Heart right ventricle (tissue), 16 donors: ENCODE results near the gene ANKMY2. TPM values are rescaled to one million over a fixed set of nuclear protein-coding genes. Genes with fewer than 3 reads are reported as not detected.

Experiments
- ATAC-seq, 8 donors: fragments of 200-7000 bp; cut with Tn5 transposase; one replicate each; pipeline ENCODE4 v1.9.1; 2020; ENCODE audit warnings: mild to moderate bottlenecking in 8 of 8, moderate library complexity in 8 of 8, moderate number of reproducible peaks in 1 of 8
- DNase-seq, 2 donors: peaks; one replicate each; pipeline ENCODE4 v3.0.0-alpha.2; 2020
- H3K27ac ChIP-seq, 10 donors: fragments of 200-600 bp; sonication (generic) in 2 of 10; one replicate each; pipeline versions ENCODE4 v1.5.0 to v1.8.0; 2020 to 2022; ENCODE audit warnings: mild to moderate bottlenecking in 3 of 10
- H3K27me3 ChIP-seq, 7 donors: fragments of 200-600 bp; one replicate each; pipeline ENCODE4 v1.8.0; 2021 to 2022; ENCODE audit warnings: mild to moderate bottlenecking in 2 of 7
- H3K36me3 ChIP-seq, 9 donors: fragments of 200-600 bp; sonication (generic) in 1 of 9; one replicate each; pipeline versions ENCODE4 v1.5.0 to v1.8.0; 2020 to 2022; ENCODE audit warnings: mild to moderate bottlenecking in 2 of 9
- H3K4me1 ChIP-seq, 9 donors: fragments of 200-600 bp; sonication (generic) in 1 of 9; one replicate each; pipeline versions ENCODE4 v1.5.0 to v1.8.0; 2020 to 2022; ENCODE audit warnings: mild to moderate bottlenecking in 4 of 9
- H3K4me3 ChIP-seq, 10 donors: fragments of 200-600 bp; sonication (generic) in 2 of 10; one replicate each; pipeline versions ENCODE4 v1.5.0 to v1.8.0; 2020 to 2022; ENCODE audit warnings: mild to moderate bottlenecking in 7 of 10, moderate library complexity in 2 of 10
- H3K9me3 ChIP-seq, 11 donors: fragments of 200-600 bp in 10 of 11; sonication (generic) in 2 of 11; one replicate each; pipeline versions ENCODE4 v1.5.0 to v1.8.0; 2013 to 2022; ENCODE audit warnings: mild to moderate bottlenecking in 2 of 11, control low read depth in 1 of 11, moderate library complexity in 1 of 11
- CTCF ChIP-seq, 9 donors: fragments of 200-600 bp; sonication (generic) in 2 of 9; IDR thresholded peaks; one replicate each; pipeline versions ENCODE4 v1.5.0 to v1.8.0; 2021 to 2022; ENCODE audit warnings: antibody characterized with exemption in 9 of 9, mild to moderate bottlenecking in 5 of 9, moderate library complexity in 1 of 9
- WGBS, 2 donors: extraction: QIAGEN DNeasy Blood & Tissue Kit; methylation state at CpG; one replicate each; pipeline ENCODE4 v1.1.7; 2013; ENCODE audit warnings: inconsistent platforms in 1 of 2; 5-methylcytosine and 5-hydroxymethylcytosine counted together
- intact Hi-C, 10 donors: fragments of 100-400 bp; cut with DNase I; formaldehyde crosslinking; loops; one replicate each; pipeline versions ENCODE4 v1.11.1 to v1.14.2; 2022
- polyA plus RNA-seq, 2 donors: library from polyadenylated mRNA; stranded (reverse); fragments of 200-250 nt; gene quantifications; one replicate each; pipeline ENCODE4 v1.2.3, GENCODE V29; 2013
- total RNA-seq, 10 donors: library from RNA; stranded (reverse); fragmentation: NEBNext Ultra II Directional in 3 of 10; extraction: Animal tissue kit (Norgen Biotek cat#: 25700) in 3 of 10; gene quantifications; one replicate each; pipeline versions ENCODE4 v1.2.1 to v1.2.4, GENCODE V29; 2021 to 2023
- donor health status: Arrhythmogenic right ventricular cardiomyopathy.
- donor health status: ischemic (EF 13 %, LVEDD 7.1; RV severe dilation, severe dysfunction).
- donor health status: healthy with polysubstance abuse.
- donor health status: DM: no; HTN: yes; CAD: no.
- donor health status: DM: no; HTN: no; CAD: no.
- donor health status: ischemic (EF 25% LVEDD 6.9; RV normal size, moderate dysfunction).
- donor health status: ischemic (EF 25% LVEDD 5.7; RV mildly dilated, moderate dysfunction).
- donor health status: healthy.
- donor health status: DM: yes; HTN: yes; CAD: no.
- donor health status: Ischemic cardiomyopathy.
- donor health status: ischemic (EF 35%, LVEDD 5.7; RV mildly dilated, moderate dysfunction).
- donor health status: nonischemic (EF 11% LVEDD 7.7; RV severe dilation, severe dysfunction).
- donor health status: DM: yes; HTN: yes; CAD: no.
- donor health status: PGD.
- donor health status: ischemic (EF 29% LVEDD 5.4; RV normal size, mild dysfunction).
- donor health status: nonischemic (EF 23%, LVEDD 6.1; RV moderate dilation, normal function).

Gene ANKMY2
- total and polyA plus RNA-seq, 12 donors, result 10.7 to 46.7 (median 32.8) TPM

- WGBS, 2 donors, result 39 to 44% methylated on average over 1 of the region's 1 CpG
- H3K36me3 ChIP-seq, result peaks cover 0 to 45% (median 11%) of the 10 kb centered on the region in 9 donors
- ATAC-seq, result peak in 2 of 8 donors; percentile 30 to 40
- TF ChIP-seq CTCF (IDR thresholded peaks at IDR 0.05), result no peak
- H3K4me1 ChIP-seq, result peaks cover 0 to 49% (median 35%) of the 10 kb centered on the region in 9 donors
- H3K27me3 ChIP-seq, result no peaks in the 10 kb centered on the region
- peaks cover 0 to 4% (median 0%) of the 10 kb centered on the region in 11 donors for H3K9me3 ChIP-seq
- intact Hi-C loops, result no loop called here
- DNase-seq, result no peak
- no peak overlapping the region for H3K4me3 ChIP-seq
- H3K27ac ChIP-seq, result peak overlapping the region in 8 of 10 donors; percentile 9 to 75 (median 56)
Observed at GRCh38 chr7:16670021-16670420, 24.5 kb upstream of the ANKMY2 start.

GRCh38 chr7:16669581-16669980, 24.0 kb upstream of the ANKMY2 start:
- peaks cover 0 to 48% (median 34%) of the 10 kb centered on the region in 9 donors for H3K4me1 ChIP-seq
- H3K4me3 ChIP-seq, result no peak overlapping the region
- intact Hi-C loops, result no loop called here
- no peak for DNase-seq
- no peaks in the 10 kb centered on the region for H3K27me3 ChIP-seq
- H3K27ac ChIP-seq, result peak overlapping the region in 8 of 10 donors; percentile 9 to 75 (median 64)
- peaks cover 0 to 4% (median 0%) of the 10 kb centered on the region in 11 donors for H3K9me3 ChIP-seq
- ATAC-seq, result no peak
- no peak for TF ChIP-seq CTCF (IDR thresholded peaks at IDR 0.05)
- H3K36me3 ChIP-seq, result peaks cover 0 to 40% (median 7%) of the 10 kb centered on the region in 9 donors
- WGBS, 2 donors, result 89 to 91% methylated on average over 2 of the region's 2 CpGs

GRCh38 chr7:16668978-16669377, 23.4 kb upstream of the ANKMY2 start:
- H3K4me3 ChIP-seq, result no peak overlapping the region
- peaks cover 0 to 34% (median 4%) of the 10 kb centered on the region in 9 donors for H3K36me3 ChIP-seq
- ATAC-seq, result no peak
- H3K4me1 ChIP-seq, result peaks cover 0 to 48% (median 35%) of the 10 kb centered on the region in 9 donors
- H3K27ac ChIP-seq, result peak overlapping the region in 8 of 10 donors; percentile 63 to 77 (median 66)
- intact Hi-C loops, result no loop called here
- no peaks in the 10 kb centered on the region for H3K27me3 ChIP-seq
- WGBS, 2 donors, result 94 to 96% methylated on average over 5 of the region's 5 CpGs
- no peak for DNase-seq
- H3K9me3 ChIP-seq, result peaks cover 0 to 4% (median 0%) of the 10 kb centered on the region in 11 donors
- no peak for TF ChIP-seq CTCF (IDR thresholded peaks at IDR 0.05)

GRCh38 chr7:16668049-16668858, 22.7 kb upstream of the ANKMY2 start:
- no peak overlapping the region for H3K4me3 ChIP-seq
- ATAC-seq (peak; percentile 72 to 95 (median 83)), DNase-seq (peak; percentile 33 to 58)
- H3K36me3 ChIP-seq, result peaks cover 0 to 32% (median 4%) of the 10 kb centered on the region in 9 donors
- peak overlapping the region in 9 of 10 donors; percentile 23 to 77 (median 65) for H3K27ac ChIP-seq
- intact Hi-C loops, result no loop called here
- WGBS, 2 donors, result 42 to 50% methylated on average over 11 of the region's 11 CpGs
- peaks cover 0 to 4% (median 0%) of the 10 kb centered on the region in 11 donors for H3K9me3 ChIP-seq
- H3K27me3 ChIP-seq, result no peaks in the 10 kb centered on the region
- peak in 1 of 9 donors; percentile 7 for TF ChIP-seq CTCF (IDR thresholded peaks at IDR 0.05)
- peaks cover 0 to 48% (median 35%) of the 10 kb centered on the region in 9 donors for H3K4me1 ChIP-seq
